SJSA1 (cell line): ENCODE results near the gene MME. TPM values are rescaled to one million over a fixed set of nuclear protein-coding genes. Genes with fewer than 3 reads are reported as not detected.

ENCODE experiments used
- DNase-seq, 2 experiments: peaks; one replicate each; pipeline ENCODE4 v3.0.0-alpha.2; 2015 to 2020; ENCODE audit warnings: low spot score in 2 of 2, low read depth in 1 of 2
- H3K27ac ChIP-seq: fragments of 250-450 bp; sonication (Bioruptor Pico); 2 replicates; pipeline ENCODE4 v1.5.1; 2020; ENCODE audit warnings: mild to moderate bottlenecking, moderate library complexity
- H3K27me3 ChIP-seq: fragments of 250-450 bp; sonication (Bioruptor Pico); replicated peaks from 2 replicates; pipeline ENCODE4 v1.5.1; 2020; ENCODE audit warnings: mild to moderate bottlenecking, moderate library complexity
- H3K36me3 ChIP-seq: fragments of 250-450 bp; sonication (Bioruptor Pico); 2 replicates; pipeline ENCODE4 v1.5.1; 2020; ENCODE audit warnings: mild to moderate bottlenecking
- H3K4me1 ChIP-seq: fragments of 250-450 bp; sonication (Bioruptor Pico); replicated peaks from 2 replicates; pipeline ENCODE4 v1.6.1; 2021; ENCODE audit warnings: mild to moderate bottlenecking
- H3K4me3 ChIP-seq: fragments of 250-450 bp; sonication (Bioruptor Pico); 2 replicates; pipeline ENCODE4 v1.5.1; 2020; ENCODE audit warnings: mild to moderate bottlenecking
- H3K9me3 ChIP-seq: fragments of 250-450 bp; sonication (Bioruptor Pico); replicated peaks from 2 replicates; pipeline ENCODE4 v1.5.1; 2020; ENCODE audit warnings: mild to moderate bottlenecking
- total RNA-seq: library from RNA; depleted of rRNA; stranded (reverse); fragments of >200 nt; shearing (Covaris generic); gene quantifications from 2 replicates; pipeline ENCODE4 v1.2.3, GENCODE V29; 2014

Gene MME
- total RNA-seq, 1 experiment from 2014 or later, result 19.1 TPM

GRCh38 chr3:155069729-155070128 is 10.4 kb upstream of the MME start:
- Histone ChIP-seq H3K4me1 (peaks cover 21% of the 10 kb centered on the region), H3K9me3 (no peaks in the 10 kb centered on the region), H3K27ac (peak overlapping the region; percentile 80), H3K27me3 (no peaks in the 10 kb centered on the region), H3K36me3 (no peaks in the 10 kb centered on the region), H3K4me3 (no peak overlapping the region)
- DNase-seq, result no peak

GRCh38 chr3:155070316-155070715 is 9.8 kb upstream of the MME start:
- Histone ChIP-seq H3K36me3 (no peaks in the 10 kb centered on the region), H3K4me1 (peaks cover 21% of the 10 kb centered on the region), H3K27me3 (no peaks in the 10 kb centered on the region), H3K9me3 (no peaks in the 10 kb centered on the region), H3K4me3 (no peak overlapping the region), H3K27ac (peak overlapping the region; percentile 80)
- no peak for DNase-seq

GRCh38 chr3:155070932-155071387 is 9.2 kb upstream of the MME start:
- H3K36me3 ChIP-seq, result no peaks in the 10 kb centered on the region
- no peaks in the 10 kb centered on the region for H3K9me3 ChIP-seq
- DNase-seq, result peak; percentile 68 to 77
- H3K4me1 ChIP-seq, result peaks cover 21% of the 10 kb centered on the region
- peak overlapping the region; percentile 80 for H3K27ac ChIP-seq
- H3K27me3 ChIP-seq, result no peaks in the 10 kb centered on the region
- H3K4me3 ChIP-seq, result no peak overlapping the region

- Histone ChIP-seq H3K4me1 (peaks cover 22% of the 10 kb centered on the region), H3K36me3 (no peaks in the 10 kb centered on the region), H3K9me3 (no peaks in the 10 kb centered on the region), H3K27me3 (no peaks in the 10 kb centered on the region), H3K4me3 (no peak overlapping the region), H3K27ac (no peak overlapping the region)
- DNase-seq, result no peak
These were observed 4.9 kb upstream of the MME start for GRCh38 chr3:155075200-155075599.

GRCh38 chr3:155076888-155077287 is 3.2 kb upstream of the MME start:
- no peaks in the 10 kb centered on the region for H3K36me3 ChIP-seq
- H3K27ac ChIP-seq, result no peak overlapping the region
- no peak for DNase-seq
- 0 out of 2 replicates have a peak, but pooled peaks cover 5% of the 10 kb centered on the region for H3K27me3 ChIP-seq
- H3K4me1 ChIP-seq, result peaks cover 10% of the 10 kb centered on the region; the same call in 1 of the 2 replicates
- no peak overlapping the region for H3K4me3 ChIP-seq
- no peaks in the 10 kb centered on the region for H3K9me3 ChIP-seq

GRCh38 chr3:155078711-155079467 is 1.2 kb upstream of the MME start:
- H3K9me3 ChIP-seq, result no peaks in the 10 kb centered on the region
- DNase-seq, result peak in 1 of 2 experiments; percentile 23
- no peaks in the 10 kb centered on the region for H3K36me3 ChIP-seq
- no peak overlapping the region for H3K27ac ChIP-seq
- peaks cover 10% of the 10 kb centered on the region; the same call in 1 of the 2 replicates for H3K4me1 ChIP-seq
- H3K4me3 ChIP-seq, result peak overlapping the region; percentile 63
- 0 out of 2 replicates have a peak, but pooled peaks cover 5% of the 10 kb centered on the region for H3K27me3 ChIP-seq

GRCh38 chr3:155079468-155079745 is 712 bp upstream of the MME start:
- Histone ChIP-seq H3K4me3 (peak overlapping the region; percentile 63), H3K36me3 (no peaks in the 10 kb centered on the region), H3K9me3 (no peaks in the 10 kb centered on the region), H3K27ac (no peak overlapping the region), H3K27me3 (0 out of 2 replicates have a peak, but pooled peaks cover 5% of the 10 kb centered on the region), H3K4me1 (peaks cover 10% of the 10 kb centered on the region; the same call in 1 of the 2 replicates)
- peak in 1 of 2 experiments; percentile 41 for DNase-seq

- no peak for DNase-seq
- Histone ChIP-seq H3K36me3 (no peaks in the 10 kb centered on the region), H3K4me3 (peak overlapping the region; percentile 63), H3K27me3 (0 out of 2 replicates have a peak, but pooled peaks cover 5% of the 10 kb centered on the region), H3K27ac (no peak overlapping the region), H3K4me1 (peaks cover 10% of the 10 kb centered on the region; the same call in 1 of the 2 replicates), H3K9me3 (no peaks in the 10 kb centered on the region)
These were observed 573 bp downstream of the MME start for GRCh38 chr3:155080692-155081091.

- Histone ChIP-seq H3K27ac (no peak overlapping the region), H3K36me3 (no peaks in the 10 kb centered on the region), H3K9me3 (no peaks in the 10 kb centered on the region), H3K4me3 (no peak overlapping the region), H3K27me3 (0 out of 2 replicates have a peak, but pooled peaks cover 5% of the 10 kb centered on the region), H3K4me1 (peaks cover 10% of the 10 kb centered on the region; the same call in 1 of the 2 replicates)
- no peak for DNase-seq
These were observed 3.3 kb downstream of the MME start for GRCh38 chr3:155083313-155083905.

- 0 out of 2 replicates have a peak, but pooled peaks cover 5% of the 10 kb centered on the region for H3K27me3 ChIP-seq
- peaks cover 7% of the 10 kb centered on the region; the same call in 1 of the 2 replicates for H3K4me1 ChIP-seq
- H3K9me3 ChIP-seq, result no peaks in the 10 kb centered on the region
- H3K36me3 ChIP-seq, result no peaks in the 10 kb centered on the region
- H3K4me3 ChIP-seq, result no peak overlapping the region
- no peak for DNase-seq
- H3K27ac ChIP-seq, result no peak overlapping the region
These were observed 4.4 kb downstream of the MME start for GRCh38 chr3:155084567-155084966.

- H3K27ac ChIP-seq, result no peak overlapping the region
- no peaks in the 10 kb centered on the region for H3K27me3 ChIP-seq
- no peak overlapping the region for H3K4me3 ChIP-seq
- DNase-seq, result no peak
- H3K9me3 ChIP-seq, result no peaks in the 10 kb centered on the region
- no peaks in the 10 kb centered on the region for H3K4me1 ChIP-seq
- no peaks in the 10 kb centered on the region for H3K36me3 ChIP-seq
These were observed 5.9 kb downstream of the MME start for GRCh38 chr3:155086051-155086450.

GRCh38 chr3:155088706-155089345 is 8.7 kb downstream of the MME start:
- no peak for DNase-seq
- H3K9me3 ChIP-seq, result no peaks in the 10 kb centered on the region
- no peak overlapping the region for H3K4me3 ChIP-seq
- H3K36me3 ChIP-seq, result no peaks in the 10 kb centered on the region
- H3K4me1 ChIP-seq, result no peaks in the 10 kb centered on the region
- H3K27ac ChIP-seq, result no peak overlapping the region
- no peaks in the 10 kb centered on the region for H3K27me3 ChIP-seq

- H3K4me1 ChIP-seq, result no peaks in the 10 kb centered on the region
- no peak overlapping the region for H3K4me3 ChIP-seq
- no peaks in the 10 kb centered on the region for H3K27me3 ChIP-seq
- no peaks in the 10 kb centered on the region for H3K9me3 ChIP-seq
- H3K27ac ChIP-seq, result no peak overlapping the region
- DNase-seq, result no peak
- H3K36me3 ChIP-seq, result no peaks in the 10 kb centered on the region
These were observed 9.4 kb downstream of the MME start for GRCh38 chr3:155089495-155089894.

- no peaks in the 10 kb centered on the region for H3K9me3 ChIP-seq
- no peak for DNase-seq
- H3K27me3 ChIP-seq, result no peaks in the 10 kb centered on the region
- no peaks in the 10 kb centered on the region for H3K4me1 ChIP-seq
- H3K27ac ChIP-seq, result no peak overlapping the region
- H3K4me3 ChIP-seq, result no peak overlapping the region
- no peaks in the 10 kb centered on the region for H3K36me3 ChIP-seq
These were observed 13.1 kb downstream of the MME start for GRCh38 chr3:155093261-155093660.
